HG03097 (cell line): ENCODE data around the gene LRCOL1.

Experiments used
- ATAC-seq: cut with Tn5 transposase; IDR thresholded peaks from one replicate; pipeline ENCODE4 v1.9.1; 2021; ENCODE audit not compliant: unreplicated experiment, low FRiP score

Gene LRCOL1

DNA sequence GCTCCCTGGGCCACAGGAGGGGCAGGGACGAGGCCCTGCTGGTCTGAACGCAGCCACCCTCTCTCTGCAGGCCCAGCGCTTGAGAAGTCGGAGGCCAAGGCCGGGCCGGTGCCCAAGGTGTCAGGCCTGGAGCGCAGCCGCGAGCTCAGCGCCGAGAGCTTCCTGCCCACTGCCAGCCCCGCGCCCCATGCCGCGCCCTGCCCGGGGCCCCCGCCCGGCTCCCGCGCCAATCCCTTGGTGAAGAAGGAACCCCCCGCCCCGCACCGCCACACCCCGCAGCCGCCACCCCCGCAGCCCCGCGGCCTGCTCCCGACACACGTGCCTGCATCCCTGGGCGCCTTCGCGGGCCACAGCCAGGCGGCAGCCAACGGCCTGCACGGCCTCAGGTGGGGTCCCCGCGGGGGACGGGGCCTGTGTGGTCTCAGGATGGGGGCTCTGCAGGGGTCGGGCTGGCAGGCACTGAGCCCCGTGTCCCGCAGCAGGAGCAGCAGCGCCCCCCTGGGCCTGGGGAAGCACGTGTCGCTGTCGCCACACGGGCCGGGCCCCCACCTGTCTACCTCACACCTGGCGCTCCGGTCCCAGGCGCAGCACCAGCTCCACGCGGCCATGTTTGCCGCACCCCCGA lies 40.4 kb downstream of the LRCOL1 start:
- no peak for ATAC-seq

- ATAC-seq, result no peak
Measured at GRCh38 chr12:132568826-132569480, 41.4 kb downstream of the LRCOL1 start.

- ATAC-seq, result no peak
Measured at GRCh38 chr12:132568301-132568700, 42.1 kb downstream of the LRCOL1 start.

- ATAC-seq, result no peak
Measured at GRCh38 chr12:132566516-132567131, 43.8 kb downstream of the LRCOL1 start.

DNA sequence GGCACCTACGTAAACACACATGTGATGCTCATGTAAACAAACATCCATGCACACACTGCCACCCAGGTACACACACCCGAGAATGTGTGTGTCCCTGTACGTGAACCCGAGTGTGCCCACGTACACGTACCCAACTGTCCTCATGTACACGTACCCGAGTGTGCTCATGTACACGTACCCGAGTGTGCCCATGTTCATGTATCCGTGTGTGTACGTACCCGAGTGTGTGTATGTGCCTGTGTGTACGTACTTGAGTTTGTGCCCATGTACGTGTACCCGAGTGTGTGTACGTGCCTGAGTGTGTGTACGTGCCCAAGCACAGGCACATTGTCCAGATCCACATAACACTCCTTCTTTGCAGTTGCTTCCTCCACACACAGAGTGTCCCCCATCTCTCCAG lies 45.0 kb downstream of the LRCOL1 start:
- no peak for ATAC-seq

- no peak for ATAC-seq
Measured at GRCh38 chr12:132563911-132564310, 46.5 kb downstream of the LRCOL1 start.

DNA sequence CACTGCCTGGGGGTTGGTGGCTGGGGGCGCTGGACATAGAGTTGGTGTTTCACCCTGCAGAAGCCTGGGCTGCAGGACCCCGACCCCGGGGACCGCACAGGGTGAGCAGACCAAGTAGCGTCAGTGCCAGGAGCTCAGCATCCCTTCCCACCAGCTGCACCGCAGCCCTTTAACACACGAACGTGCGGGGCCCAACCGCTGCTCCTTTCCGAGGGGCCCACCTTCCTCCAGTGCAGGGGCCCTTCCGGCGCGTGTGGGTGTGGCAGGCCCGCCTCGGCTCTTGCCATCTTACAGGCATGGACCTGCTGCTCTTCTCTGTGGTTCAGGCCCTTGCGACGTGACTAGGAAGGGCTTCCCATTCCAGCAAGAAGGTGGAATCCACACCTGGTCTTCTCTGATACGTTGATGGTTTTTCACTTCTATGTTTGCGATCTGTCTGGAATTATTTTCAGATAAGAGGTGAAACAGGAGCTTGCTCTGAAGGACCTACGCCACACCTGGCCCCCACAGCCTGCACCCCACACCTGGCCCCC lies 47.8 kb downstream of the LRCOL1 start:
- ATAC-seq, result no peak

DNA sequence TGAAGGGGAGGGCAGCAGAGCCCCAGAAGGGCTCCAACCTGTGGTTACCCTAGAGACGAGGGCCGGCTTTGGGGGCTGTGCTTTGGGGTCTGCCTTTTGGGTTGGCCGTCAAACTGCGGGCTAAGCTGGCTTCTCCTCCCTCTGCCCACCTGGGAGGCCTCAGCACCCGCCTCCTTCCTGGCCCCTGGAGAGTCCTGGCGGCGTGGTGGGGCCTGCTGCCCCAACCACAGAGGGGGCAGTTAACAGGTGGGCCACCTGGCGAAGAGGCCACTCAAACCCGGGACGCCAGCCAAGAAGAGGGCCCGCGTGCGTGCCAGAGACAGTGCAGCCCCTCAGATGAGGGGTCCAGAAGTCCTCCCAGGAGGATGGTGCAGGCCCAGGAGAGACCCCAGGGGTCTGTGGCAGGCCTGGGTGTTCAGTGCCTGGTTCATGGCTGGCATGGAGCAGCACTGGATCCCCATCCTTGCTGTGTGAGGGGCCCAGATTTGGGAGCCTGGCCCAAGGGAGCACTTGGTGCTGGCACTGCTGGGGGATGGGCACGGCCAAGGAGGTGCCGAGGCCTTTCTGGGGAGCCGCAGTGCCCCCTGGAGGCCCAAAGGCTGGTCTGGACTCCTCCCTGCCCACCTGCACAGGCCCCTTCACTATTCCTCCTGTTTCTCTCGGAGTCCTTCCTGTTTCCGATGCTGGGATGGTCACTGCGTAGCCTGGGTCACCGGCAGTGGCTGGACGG lies 48.8 kb downstream of the LRCOL1 start:
- no peak for ATAC-seq

- ATAC-seq, result no peak
Measured at GRCh38 chr12:132560614-132561426, 49.6 kb downstream of the LRCOL1 start.

DNA sequence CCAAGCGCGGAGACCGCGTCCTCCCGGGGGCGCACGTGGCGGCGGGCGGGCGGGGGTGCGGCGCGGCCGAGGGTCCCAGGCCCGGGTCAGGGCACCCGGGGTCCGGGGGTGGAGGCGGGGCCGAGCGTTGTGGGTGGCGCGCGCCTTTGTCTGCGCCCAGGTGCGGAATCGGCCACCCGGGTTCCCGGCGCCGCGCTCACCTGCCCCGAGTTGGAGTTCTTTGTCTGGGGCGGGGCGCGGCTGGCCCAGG lies 50.1 kb downstream of the LRCOL1 start:
- ATAC-seq, result no peak

- ATAC-seq, result no peak
Measured at GRCh38 chr12:132559652-132560363, 50.6 kb downstream of the LRCOL1 start.

DNA sequence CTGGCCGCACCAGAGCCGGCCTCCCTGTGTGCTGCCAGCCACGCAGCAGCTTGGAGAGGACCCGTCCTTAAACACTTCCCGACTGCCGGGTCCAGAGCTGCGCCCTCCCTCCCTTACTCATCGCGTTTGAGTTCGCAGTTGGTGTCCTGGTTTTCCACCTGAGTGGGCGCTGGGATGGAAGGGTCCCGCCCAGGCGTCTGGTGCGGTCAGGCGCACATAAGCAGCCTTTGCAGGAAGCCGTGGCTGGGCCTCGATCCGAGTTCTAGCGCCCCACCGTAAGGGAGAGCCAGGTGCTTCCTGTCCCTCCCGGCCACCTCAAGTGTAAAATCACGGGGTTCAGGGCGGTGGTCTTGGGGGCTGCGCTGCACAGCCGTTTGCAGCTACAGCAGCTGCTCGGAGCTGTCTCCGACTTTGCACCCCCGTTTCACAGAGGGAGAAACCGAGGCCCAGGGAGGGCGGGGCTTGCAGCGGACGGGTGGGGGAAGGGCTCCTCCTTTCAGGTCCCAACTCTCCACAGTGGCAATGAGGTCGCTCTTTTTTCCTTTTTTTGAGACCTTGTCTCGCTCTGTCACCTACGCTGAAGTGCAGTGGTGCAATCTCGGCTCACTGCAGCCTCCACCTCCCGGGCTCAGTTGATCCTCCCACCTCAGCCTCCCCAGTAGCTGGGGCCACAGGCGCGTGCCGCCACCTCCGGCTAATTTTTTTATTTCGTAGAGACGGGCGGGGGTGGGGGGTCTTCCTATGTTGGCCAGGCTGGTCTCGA lies 51.3 kb downstream of the LRCOL1 start:
- ATAC-seq, result no peak

DNA sequence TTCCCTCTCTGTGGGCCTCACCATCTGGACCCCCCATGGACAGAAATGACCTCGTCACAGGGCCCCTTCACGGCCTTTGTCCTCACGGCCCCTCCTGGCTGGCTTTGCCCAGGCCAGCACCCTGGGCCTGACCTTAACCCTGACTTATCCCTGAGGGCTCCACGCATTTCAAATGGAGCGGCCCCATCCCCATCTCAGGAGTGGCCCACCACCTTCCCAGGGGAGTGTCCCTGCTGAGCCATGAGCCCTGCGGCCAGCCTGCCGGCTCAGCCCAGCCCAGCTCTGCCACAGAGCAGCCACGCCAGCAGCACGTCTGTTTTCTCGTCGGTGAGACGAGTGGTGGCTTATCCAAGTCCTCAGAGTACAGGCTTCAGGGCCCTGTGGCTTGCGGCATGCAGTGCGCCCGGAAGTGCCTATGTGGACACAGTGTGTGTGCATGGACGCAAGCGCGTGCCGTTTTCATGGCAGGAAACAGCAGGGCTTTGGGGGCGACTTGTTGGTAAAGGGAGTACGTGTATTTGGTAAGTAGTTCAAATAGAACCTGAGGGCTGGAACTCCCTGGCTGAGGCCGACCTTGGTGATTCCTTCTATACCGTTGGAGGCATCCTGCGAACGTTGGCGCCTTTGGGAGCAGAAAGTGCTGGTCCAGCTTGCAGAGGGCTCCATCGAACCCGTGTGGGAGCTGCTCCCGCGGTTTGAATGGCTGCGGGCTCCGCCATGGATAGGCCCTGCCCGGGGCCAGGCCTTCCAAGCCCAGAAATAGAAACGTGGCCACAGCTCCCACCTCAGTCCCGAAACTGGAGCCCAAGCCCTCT lies 52.1 kb downstream of the LRCOL1 start:
- ATAC-seq, result no peak

DNA sequence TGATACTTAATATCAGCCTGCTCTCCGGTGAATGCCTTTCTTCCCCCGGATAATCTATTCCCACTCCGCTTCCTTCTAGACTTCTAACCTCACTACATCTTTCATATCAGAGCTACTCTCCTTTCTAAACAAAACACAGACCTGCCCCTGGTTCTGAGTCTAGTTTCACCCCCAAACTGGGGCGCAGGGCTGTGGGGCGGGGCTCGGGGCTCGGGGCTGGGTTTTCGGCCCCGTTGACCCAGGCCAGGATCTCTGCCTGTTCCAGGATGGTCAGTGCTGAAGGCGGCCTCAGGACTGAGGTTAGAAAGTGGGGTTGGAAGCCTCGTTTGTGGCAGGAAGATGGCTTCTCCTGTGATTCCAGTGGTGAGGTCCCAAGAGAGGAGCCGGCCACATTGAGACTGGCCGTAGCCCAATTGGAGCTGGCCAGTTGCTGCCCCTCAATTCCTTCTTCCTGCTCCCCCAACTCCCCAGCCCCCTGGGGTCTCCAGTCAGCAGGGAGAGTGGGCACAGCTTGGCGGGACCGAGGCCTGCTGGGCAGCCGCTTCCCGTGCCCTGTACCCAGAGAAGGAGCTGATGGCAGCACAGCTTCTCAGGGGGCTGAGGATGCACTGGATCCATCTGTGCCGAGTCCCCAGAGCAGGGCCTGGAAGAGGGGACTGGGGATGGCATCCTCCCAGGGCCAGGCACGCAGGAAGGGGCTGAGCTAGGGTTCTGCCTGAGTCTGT lies 52.9 kb downstream of the LRCOL1 start:
- ATAC-seq, result no peak

DNA sequence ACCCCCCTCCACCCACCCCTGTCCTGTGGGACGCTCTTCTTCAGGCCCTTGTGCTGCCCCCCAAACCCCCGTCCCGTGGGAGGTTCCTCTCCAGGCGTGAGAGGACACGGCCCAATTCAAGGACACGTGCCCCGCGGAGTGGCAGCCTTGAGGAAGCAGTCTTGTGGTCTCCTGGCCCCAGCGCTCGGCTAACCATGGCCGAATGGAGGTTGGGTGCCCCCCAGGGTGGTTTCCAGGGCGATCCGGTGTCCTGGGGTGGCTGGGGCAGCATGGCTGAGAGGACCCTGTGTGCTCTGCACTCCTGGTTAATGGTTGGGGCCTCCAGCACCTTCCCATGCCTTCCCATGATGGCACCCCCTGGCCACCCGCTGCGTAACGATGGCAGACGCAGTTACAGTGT lies 53.6 kb downstream of the LRCOL1 start:
- ATAC-seq, result no peak

DNA sequence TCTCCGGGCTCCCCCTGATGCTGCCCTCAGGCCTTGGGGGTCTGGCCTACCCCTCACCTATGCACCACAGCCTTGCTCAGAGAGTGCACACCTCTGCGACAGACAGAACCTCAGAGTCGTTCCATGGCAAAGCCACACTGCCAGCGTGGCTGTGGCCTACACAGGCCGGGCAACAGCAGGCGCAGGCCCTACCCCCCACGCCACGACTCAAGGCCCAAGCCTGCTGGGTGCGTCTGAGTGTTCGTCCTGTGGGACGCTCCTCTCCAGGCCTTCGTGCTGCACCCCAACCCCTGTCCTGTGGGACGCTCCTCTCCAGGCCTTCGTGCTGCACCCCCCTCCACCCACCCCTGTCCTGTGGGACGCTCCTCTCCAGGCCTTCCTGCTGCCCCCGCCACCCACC lies 54.2 kb downstream of the LRCOL1 start:
- no peak for ATAC-seq

GRCh38 chr12:132555686-132556085 lies 54.7 kb downstream of the LRCOL1 start:
- no peak for ATAC-seq
